Measurements from ENCODE around the gene UBE2L5. TPM values are rescaled to one million over a fixed set of nuclear protein-coding genes. Genes with fewer than 3 reads are reported as not detected.
"Not testable (repeated sequence)": the region's sequence is repeated elsewhere in the genome, so short reads cannot be mapped to it uniquely, and the experiment has no call there.

The UBE2L5 gene
- polyA plus RNA-seq, 3 donors from 2014 or later = not detected

- no peak overlapping the region for H3K4me3 Mint-ChIP-seq
- peaks cover 0 to 4% (median 0%) of the 10 kb centered on the region in 3 donors for H3K27me3 Mint-ChIP-seq (ENCODE audit: low read depth in 3 of 3)
- no peaks in the 10 kb centered on the region for H3K36me3 Mint-ChIP-seq
- H3K9me3 Mint-ChIP-seq = no peaks in the 10 kb centered on the region
- H3K4me1 Mint-ChIP-seq = peaks cover 0 to 5% of the 10 kb centered on the region in 2 donors
- no peak overlapping the region for H3K27ac Mint-ChIP-seq
- DNase-seq = no peak
These were observed 14.9 kb downstream of the UBE2L5 start for GRCh38 chr13:30437177-30437576.

- Mint-ChIP-seq H3K36me3 (no peaks in the 10 kb centered on the region), H3K9me3 (no peaks in the 10 kb centered on the region), H3K27ac (no peak overlapping the region), H3K27me3 (ENCODE audit: low read depth in 3 of 3) (peaks cover 0 to 4% (median 0%) of the 10 kb centered on the region in 3 donors), H3K4me1 (peaks cover 0 to 5% of the 10 kb centered on the region in 2 donors), H3K4me3 (no peak overlapping the region)
- DNase-seq = no peak
These were observed 16.0 kb downstream of the UBE2L5 start for GRCh38 chr13:30438286-30438685.

- no peak overlapping the region for H3K27ac Mint-ChIP-seq
- H3K27me3 Mint-ChIP-seq (ENCODE audit: low read depth in 3 of 3) = peaks cover 0 to 3% (median 2%) of the 10 kb centered on the region in 3 donors
- H3K4me3 Mint-ChIP-seq = no peak overlapping the region
- H3K36me3 Mint-ChIP-seq = peaks cover 0 to 3% (median 0%) of the 10 kb centered on the region in 3 donors
- no peak for DNase-seq
- peaks cover 8 to 16% of the 10 kb centered on the region in 2 donors for H3K4me1 Mint-ChIP-seq
- no peaks in the 10 kb centered on the region for H3K9me3 Mint-ChIP-seq
These were observed 18.8 kb downstream of the UBE2L5 start for GRCh38 chr13:30440910-30441703.

- H3K27me3 Mint-ChIP-seq (ENCODE audit: low read depth in 3 of 3) = peaks cover 0 to 4% (median 2%) of the 10 kb centered on the region in 3 donors
- H3K4me1 Mint-ChIP-seq = peaks cover 9 to 20% of the 10 kb centered on the region in 2 donors
- no peak overlapping the region for H3K4me3 Mint-ChIP-seq
- H3K27ac Mint-ChIP-seq = no peak overlapping the region
- H3K36me3 Mint-ChIP-seq = peaks cover 0 to 6% (median 0%) of the 10 kb centered on the region in 3 donors
- no peak for DNase-seq
- H3K9me3 Mint-ChIP-seq = peaks cover 0 to 2% (median 0%) of the 10 kb centered on the region in 6 donors
These were observed 20.6 kb downstream of the UBE2L5 start for GRCh38 chr13:30442926-30443325.

- H3K9me3 Mint-ChIP-seq; DNase-seq; H3K36me3 Mint-ChIP-seq; H3K27me3 Mint-ChIP-seq (ENCODE audit: low read depth in 3 of 3); H3K27ac Mint-ChIP-seq; H3K4me3 Mint-ChIP-seq: not testable (repeated sequence)
- H3K4me1 Mint-ChIP-seq = peaks cover 9 to 20% of the 10 kb centered on the region in 2 donors
These were observed 21.2 kb downstream of the UBE2L5 start for GRCh38 chr13:30443491-30443890.

- H3K4me1 Mint-ChIP-seq = peaks cover 9 to 20% of the 10 kb centered on the region in 2 donors
- no peak for DNase-seq
- H3K9me3 Mint-ChIP-seq = peaks cover 0 to 2% (median 0%) of the 10 kb centered on the region in 6 donors
- H3K27me3 Mint-ChIP-seq (ENCODE audit: low read depth in 3 of 3) = peaks cover 0 to 4% (median 2%) of the 10 kb centered on the region in 3 donors
- H3K27ac Mint-ChIP-seq = no peak overlapping the region
- H3K4me3 Mint-ChIP-seq = no peak overlapping the region
- peaks cover 0 to 6% (median 0%) of the 10 kb centered on the region in 3 donors for H3K36me3 Mint-ChIP-seq
These were observed 21.7 kb downstream of the UBE2L5 start for GRCh38 chr13:30443957-30444404.

GRCh38 chr13:30446126-30446500, 23.8 kb downstream of the UBE2L5 start:
- Mint-ChIP-seq H3K4me1 (peaks cover 9 to 17% of the 10 kb centered on the region in 2 donors), H3K9me3 (peaks cover 0 to 2% (median 0%) of the 10 kb centered on the region in 6 donors), H3K36me3 (peaks cover 0 to 6% (median 0%) of the 10 kb centered on the region in 3 donors), H3K27ac (peak overlapping the region in 1 of 6 donors; percentile 58), H3K4me3 (peak overlapping the region in 4 of 5 donors; percentile 1 to 35 (median 22)), H3K27me3 (ENCODE audit: low read depth in 3 of 3) (peaks cover 0 to 5% (median 2%) of the 10 kb centered on the region in 3 donors)
- DNase-seq = no peak

- Mint-ChIP-seq H3K9me3 (peaks cover 0 to 2% (median 0%) of the 10 kb centered on the region in 6 donors), H3K4me3 (no peak overlapping the region), H3K4me1 (peaks cover 9 to 15% of the 10 kb centered on the region in 2 donors), H3K27ac (no peak overlapping the region), H3K27me3 (ENCODE audit: low read depth in 3 of 3) (peaks cover 0 to 5% (median 2%) of the 10 kb centered on the region in 3 donors), H3K36me3 (peaks cover 0 to 6% (median 0%) of the 10 kb centered on the region in 3 donors)
- DNase-seq = no peak
These were observed 26.1 kb downstream of the UBE2L5 start for GRCh38 chr13:30448441-30448840.

GRCh38 chr13:30450066-30450465, 27.8 kb downstream of the UBE2L5 start:
- Mint-ChIP-seq H3K4me1 (peaks cover 9 to 14% of the 10 kb centered on the region in 2 donors), H3K4me3 (no peak overlapping the region), H3K36me3 (peaks cover 0 to 6% (median 0%) of the 10 kb centered on the region in 3 donors), H3K27me3 (ENCODE audit: low read depth in 3 of 3) (peaks cover 0 to 5% (median 2%) of the 10 kb centered on the region in 3 donors), H3K27ac (no peak overlapping the region), H3K9me3 (peaks cover 0 to 2% (median 0%) of the 10 kb centered on the region in 6 donors)
- no peak for DNase-seq

- H3K36me3 Mint-ChIP-seq, H3K4me3 Mint-ChIP-seq, H3K27ac Mint-ChIP-seq: not testable (repeated sequence)
These were observed 29.2 kb downstream of the UBE2L5 start for GRCh38 chr13:30451476-30451875.

GRCh38 chr13:30453727-30454126, 31.4 kb downstream of the UBE2L5 start:
- DNase-seq = no peak
- Mint-ChIP-seq H3K27ac (no peak overlapping the region), H3K36me3 (peaks cover 0 to 7% (median 4%) of the 10 kb centered on the region in 3 donors), H3K27me3 (ENCODE audit: low read depth in 3 of 3) (peaks cover 0 to 3% (median 1%) of the 10 kb centered on the region in 3 donors), H3K9me3 (no peaks in the 10 kb centered on the region), H3K4me3 (no peak overlapping the region), H3K4me1 (peaks cover 10 to 22% of the 10 kb centered on the region in 2 donors)

More at GRCh38 chr13:30451476-30451875, 29.2 kb downstream of the UBE2L5 start:
- not testable (repeated sequence) for H3K27me3 Mint-ChIP-seq (ENCODE audit: low read depth in 3 of 3); H3K9me3 Mint-ChIP-seq; H3K4me1 Mint-ChIP-seq; DNase-seq

- DNase-seq = no peak
- Mint-ChIP-seq H3K27ac (peak overlapping the region in 1 of 6 donors; percentile 55), H3K9me3 (no peaks in the 10 kb centered on the region), H3K4me1 (peaks cover 14 to 34% of the 10 kb centered on the region in 2 donors), H3K4me3 (no peak overlapping the region), H3K27me3 (ENCODE audit: low read depth in 3 of 3) (peaks cover 1 to 8% (median 2%) of the 10 kb centered on the region in 3 donors), H3K36me3 (peaks cover 0 to 15% (median 8%) of the 10 kb centered on the region in 3 donors)
These were observed 32.7 kb downstream of the UBE2L5 start for GRCh38 chr13:30454991-30455390.

- H3K27ac Mint-ChIP-seq = peak overlapping the region in 5 of 6 donors; percentile 15 to 66 (median 51)
- H3K27me3 Mint-ChIP-seq (ENCODE audit: low read depth in 3 of 3) = peaks cover 0 to 9% (median 2%) of the 10 kb centered on the region in 3 donors
- peaks cover 15 to 37% of the 10 kb centered on the region in 2 donors for H3K4me1 Mint-ChIP-seq
- no peak for DNase-seq
- no peak overlapping the region for H3K4me3 Mint-ChIP-seq
- H3K9me3 Mint-ChIP-seq = no peaks in the 10 kb centered on the region
- peaks cover 1 to 17% (median 9%) of the 10 kb centered on the region in 3 donors for H3K36me3 Mint-ChIP-seq
These were observed 34.0 kb downstream of the UBE2L5 start for GRCh38 chr13:30456290-30456689.

GRCh38 chr13:30457306-30457891, 35.1 kb downstream of the UBE2L5 start:
- Mint-ChIP-seq H3K9me3 (no peaks in the 10 kb centered on the region), H3K27ac (peak overlapping the region in 4 of 6 donors; percentile 59 to 84 (median 64)), H3K4me3 (no peak overlapping the region), H3K4me1 (peaks cover 25 to 48% of the 10 kb centered on the region in 2 donors), H3K36me3 (peaks cover 6 to 27% (median 15%) of the 10 kb centered on the region in 3 donors), H3K27me3 (ENCODE audit: low read depth in 3 of 3) (peaks cover 0 to 12% (median 2%) of the 10 kb centered on the region in 3 donors)
- DNase-seq = no peak
